CD8-positive, alpha-beta memory T cell (primary cell): ENCODE measurements around the gene VAV3. TPM values are rescaled to one million over a fixed set of nuclear protein-coding genes. Genes with fewer than 3 reads are reported as not detected.

ENCODE experiments used
- polyA plus RNA-seq: library from polyadenylated mRNA; unstranded; fragments of 300-500 nt; fragmentation: Illumina TruSeq; gene quantifications from one replicate; pipeline ENCODE4 v1.2.3, GENCODE V29; 2021
- total RNA-seq, 2 experiments: library from RNA; stranded (reverse); gene quantifications; one replicate each; pipeline ENCODE4 v1.2.3, GENCODE V29; 2021

Gene VAV3
- total and polyA plus RNA-seq, 3 experiments from 2014 or later = 4.4 to 13.7 (median 4.7) TPM

Other genes starting within 250 kb of the VAV3 start
- gene SLC25A24, start 235.2 kb upstream of the VAV3 start, total RNA-seq = 10 to 100 TPM; 24.7 to 25.0 TPM
- 17.4 TPM for gene SLC25A24, start 235.2 kb upstream of the VAV3 start, polyA plus RNA-seq